ENCODE results near the gene CSPG5.

The CSPG5 gene

DNA sequence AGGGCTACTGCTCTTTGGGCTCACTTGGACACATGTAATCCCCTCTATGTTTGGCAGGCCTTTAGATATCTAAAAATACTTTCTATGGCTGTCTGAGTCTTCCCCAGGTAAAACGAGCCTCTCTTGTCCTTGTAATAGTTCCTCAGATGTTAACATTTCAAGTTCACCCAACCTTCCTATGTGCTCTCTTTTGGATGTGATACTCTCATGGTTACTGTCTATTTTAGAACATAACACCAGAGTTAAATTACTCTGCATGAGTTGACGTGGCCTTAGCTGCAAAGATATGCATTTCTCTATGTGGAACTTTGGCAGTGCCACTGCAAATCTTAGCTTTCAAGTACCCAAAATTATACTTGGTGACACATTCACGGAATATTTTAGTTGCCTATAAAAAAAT is 31.9 kb upstream of the CSPG5 start:
- Histone ChIP-seq H3K4me3 (ENCODE audit: low read depth, low read length) (no peak overlapping the region), H3K27ac (ENCODE audit: low read depth, low read length) (no peak overlapping the region), H3K36me3 (ENCODE audit: control insufficient read depth, insufficient read depth, low read length) (peaks cover 96% of the 10 kb centered on the region), H3K27me3 (ENCODE audit: control insufficient read depth, insufficient read depth, low read length) (no peaks in the 10 kb centered on the region), H3K9ac (ENCODE audit: low read length) (no peak overlapping the region), H3K9me3 (ENCODE audit: control insufficient read depth, insufficient read depth, low read depth, low read length) (no peaks in the 10 kb centered on the region), H3K4me1 (ENCODE audit: control insufficient read depth, insufficient read depth, low read length) (peaks cover 3% of the 10 kb centered on the region; the same call in 1 of the 2 replicates)

DNA sequence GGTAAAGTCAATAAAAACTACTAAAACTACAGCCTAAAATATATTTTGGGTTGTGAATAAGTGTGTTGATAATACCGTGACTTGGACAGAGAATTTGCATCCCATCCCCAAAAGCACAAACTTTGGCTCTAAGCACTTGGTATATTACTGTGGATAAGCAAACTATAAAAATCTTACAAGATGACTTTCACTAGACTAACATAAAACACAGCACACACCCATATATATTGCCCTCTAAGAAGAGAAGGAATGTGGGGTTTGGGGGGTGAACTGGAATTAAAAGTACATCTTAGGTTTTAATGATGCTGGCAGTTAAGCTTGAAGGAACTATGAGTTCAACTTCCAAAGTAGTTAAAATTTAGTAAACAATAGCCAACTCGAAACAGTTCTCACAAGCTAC is 28.7 kb upstream of the CSPG5 start:
- Histone ChIP-seq H3K9me3 (ENCODE audit: control insufficient read depth, insufficient read depth, low read depth, low read length) (no peaks in the 10 kb centered on the region), H3K4me3 (ENCODE audit: low read depth, low read length) (no peak overlapping the region), H3K27me3 (ENCODE audit: control insufficient read depth, insufficient read depth, low read length) (no peaks in the 10 kb centered on the region), H3K9ac (ENCODE audit: low read length) (no peak overlapping the region), H3K36me3 (ENCODE audit: control insufficient read depth, insufficient read depth, low read length) (peaks cover 95% of the 10 kb centered on the region), H3K4me1 (ENCODE audit: control insufficient read depth, insufficient read depth, low read length) (no peaks in the 10 kb centered on the region), H3K27ac (ENCODE audit: low read depth, low read length) (no peak overlapping the region)

DNA sequence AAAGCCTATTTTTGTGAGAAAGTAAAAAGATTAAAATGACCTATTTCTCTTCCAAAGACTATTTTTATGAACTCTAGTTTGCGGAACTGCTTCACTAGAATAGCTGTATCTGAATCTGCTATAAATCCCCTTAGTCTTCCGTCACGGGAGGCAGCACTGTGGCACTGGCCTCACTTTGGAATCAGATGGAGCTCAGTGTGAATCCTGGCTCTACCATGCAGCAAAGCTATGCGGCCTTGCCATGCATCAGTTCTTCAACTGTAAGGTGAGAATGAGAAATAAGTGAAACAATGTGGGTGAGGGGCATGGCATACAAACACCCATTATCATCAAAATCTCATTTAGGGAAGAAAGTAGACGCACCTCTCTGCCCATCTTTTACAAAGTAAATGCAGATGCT is 27.5 kb upstream of the CSPG5 start:
- Histone ChIP-seq H3K36me3 (ENCODE audit: control insufficient read depth, insufficient read depth, low read length) (peaks cover 91% of the 10 kb centered on the region), H3K9me3 (ENCODE audit: control insufficient read depth, insufficient read depth, low read depth, low read length) (no peaks in the 10 kb centered on the region)

DNA sequence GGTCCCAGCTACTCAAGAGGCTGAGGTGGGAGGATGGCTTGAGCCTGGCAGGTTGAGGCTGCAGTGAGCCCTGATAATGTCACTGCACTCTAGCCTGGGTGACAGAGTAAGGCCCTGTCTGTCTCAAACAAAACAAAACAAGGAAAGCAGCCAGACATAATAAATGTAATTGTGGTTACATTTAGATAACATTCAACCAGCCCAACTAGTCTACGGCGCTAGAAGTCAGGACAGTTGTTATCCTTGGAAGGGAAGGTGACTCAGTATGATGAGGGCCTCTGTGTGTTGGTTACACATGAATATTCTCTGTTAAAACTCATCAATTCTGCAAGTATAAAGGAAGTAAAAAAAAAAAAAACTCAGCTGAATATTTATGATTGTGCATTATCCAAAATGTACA is 27.0 kb upstream of the CSPG5 start:
- Histone ChIP-seq H3K27me3 (ENCODE audit: control insufficient read depth, insufficient read depth, low read length) (no peaks in the 10 kb centered on the region), H3K4me3 (ENCODE audit: low read depth, low read length) (no peak overlapping the region), H3K9me3 (ENCODE audit: control insufficient read depth, insufficient read depth, low read depth, low read length) (no peaks in the 10 kb centered on the region), H3K9ac (ENCODE audit: low read length) (no peak overlapping the region), H3K27ac (ENCODE audit: low read depth, low read length) (no peak overlapping the region), H3K36me3 (ENCODE audit: control insufficient read depth, insufficient read depth, low read length) (peaks cover 90% of the 10 kb centered on the region), H3K4me1 (ENCODE audit: control insufficient read depth, insufficient read depth, low read length) (no peaks in the 10 kb centered on the region)

More for the DNA sequence above, 27.5 kb upstream of the CSPG5 start:
- Histone ChIP-seq H3K27me3 (ENCODE audit: control insufficient read depth, insufficient read depth, low read length) (no peaks in the 10 kb centered on the region), H3K4me3 (ENCODE audit: low read depth, low read length) (no peak overlapping the region), H3K27ac (ENCODE audit: low read depth, low read length) (no peak overlapping the region), H3K9ac (ENCODE audit: low read length) (no peak overlapping the region), H3K4me1 (ENCODE audit: control insufficient read depth, insufficient read depth, low read length) (no peaks in the 10 kb centered on the region)

DNA sequence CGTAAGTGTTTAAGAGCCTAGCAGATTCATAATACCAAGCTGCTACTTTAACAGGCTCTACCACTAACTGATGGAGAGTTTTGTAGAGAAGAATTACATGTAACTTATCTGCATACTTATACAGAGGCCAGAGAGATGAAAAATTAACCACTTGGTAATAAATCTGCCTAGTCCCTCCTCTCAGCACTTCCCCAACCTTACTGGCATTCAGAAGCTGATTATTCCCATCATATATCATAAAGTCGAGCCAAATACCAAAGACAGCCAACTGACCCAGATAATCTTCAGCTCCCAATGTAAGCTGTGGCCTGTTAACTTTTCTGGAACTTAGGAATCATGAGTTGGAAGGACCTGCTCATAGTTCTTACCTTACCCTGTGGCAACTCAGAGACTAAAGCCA is 25.5 kb upstream of the CSPG5 start:
- Histone ChIP-seq H3K9ac (ENCODE audit: low read length) (no peak overlapping the region), H3K36me3 (ENCODE audit: control insufficient read depth, insufficient read depth, low read length) (peaks cover 91% of the 10 kb centered on the region), H3K4me1 (ENCODE audit: control insufficient read depth, insufficient read depth, low read length) (no peaks in the 10 kb centered on the region), H3K27me3 (ENCODE audit: control insufficient read depth, insufficient read depth, low read length) (no peaks in the 10 kb centered on the region), H3K27ac (ENCODE audit: low read depth, low read length) (no peak overlapping the region), H3K4me3 (ENCODE audit: low read depth, low read length) (no peak overlapping the region), H3K9me3 (ENCODE audit: control insufficient read depth, insufficient read depth, low read depth, low read length) (no peaks in the 10 kb centered on the region)

DNA sequence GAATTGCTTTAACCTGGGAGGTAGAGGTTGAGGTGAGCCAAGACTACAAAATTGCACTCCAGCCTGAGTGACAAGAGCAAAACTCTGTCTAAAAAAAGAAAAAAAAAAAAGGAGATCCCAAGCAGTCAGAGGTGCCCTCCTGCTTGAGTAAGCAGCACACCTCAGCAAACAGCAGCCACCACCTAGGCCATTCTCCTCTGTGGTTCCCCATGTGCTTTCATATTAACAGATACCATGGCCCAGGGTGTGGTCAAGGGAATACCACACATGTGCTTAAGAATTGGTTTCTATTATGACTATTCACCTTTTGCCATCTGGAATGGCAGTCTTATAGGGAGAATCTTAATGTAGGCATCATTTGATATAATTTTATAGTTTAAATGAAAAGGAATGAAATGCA is 24.7 kb upstream of the CSPG5 start:
- no peak overlapping the region for H3K27ac ChIP-seq (ENCODE audit: low read depth, low read length)
- no peak overlapping the region for H3K9ac ChIP-seq (ENCODE audit: low read length)
- H3K9me3 ChIP-seq (ENCODE audit: control insufficient read depth, insufficient read depth, low read depth, low read length), result no peaks in the 10 kb centered on the region
- H3K4me1 ChIP-seq (ENCODE audit: control insufficient read depth, insufficient read depth, low read length), result no peaks in the 10 kb centered on the region
- H3K36me3 ChIP-seq (ENCODE audit: control insufficient read depth, insufficient read depth, low read length), result peaks cover 90% of the 10 kb centered on the region
- H3K27me3 ChIP-seq (ENCODE audit: control insufficient read depth, insufficient read depth, low read length), result no peaks in the 10 kb centered on the region
- H3K4me3 ChIP-seq (ENCODE audit: low read depth, low read length), result no peak overlapping the region

DNA sequence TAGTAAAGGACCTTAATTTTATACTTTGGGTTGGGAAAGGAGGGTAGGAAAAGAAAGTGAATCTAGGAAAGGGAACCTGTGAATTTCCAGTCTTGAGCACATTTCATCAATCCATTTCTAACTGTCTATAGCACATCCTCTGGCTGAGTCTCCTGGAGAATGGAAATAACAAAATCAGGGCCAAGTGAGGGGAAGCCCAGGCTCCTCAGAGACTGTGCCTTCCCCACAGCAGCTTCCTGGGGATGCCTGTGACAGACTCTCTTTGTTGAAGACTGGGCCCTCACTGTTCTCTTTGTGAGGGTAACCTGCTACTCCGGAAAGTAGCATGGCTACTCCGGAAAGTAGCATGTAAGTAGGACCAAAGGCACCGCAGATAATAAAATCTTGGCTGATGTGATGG is 22.6 kb upstream of the CSPG5 start:
- no peaks in the 10 kb centered on the region for H3K9me3 ChIP-seq (ENCODE audit: control insufficient read depth, insufficient read depth, low read depth, low read length)
- no peaks in the 10 kb centered on the region for H3K27me3 ChIP-seq (ENCODE audit: control insufficient read depth, insufficient read depth, low read length)
- H3K36me3 ChIP-seq (ENCODE audit: control insufficient read depth, insufficient read depth, low read length), result peaks cover 79% of the 10 kb centered on the region
- H3K27ac ChIP-seq (ENCODE audit: low read depth, low read length), result no peak overlapping the region
- no peak overlapping the region for H3K4me3 ChIP-seq (ENCODE audit: low read depth, low read length)
- H3K4me1 ChIP-seq (ENCODE audit: control insufficient read depth, insufficient read depth, low read length), result no peaks in the 10 kb centered on the region
- H3K9ac ChIP-seq (ENCODE audit: low read length), result no peak overlapping the region

DNA sequence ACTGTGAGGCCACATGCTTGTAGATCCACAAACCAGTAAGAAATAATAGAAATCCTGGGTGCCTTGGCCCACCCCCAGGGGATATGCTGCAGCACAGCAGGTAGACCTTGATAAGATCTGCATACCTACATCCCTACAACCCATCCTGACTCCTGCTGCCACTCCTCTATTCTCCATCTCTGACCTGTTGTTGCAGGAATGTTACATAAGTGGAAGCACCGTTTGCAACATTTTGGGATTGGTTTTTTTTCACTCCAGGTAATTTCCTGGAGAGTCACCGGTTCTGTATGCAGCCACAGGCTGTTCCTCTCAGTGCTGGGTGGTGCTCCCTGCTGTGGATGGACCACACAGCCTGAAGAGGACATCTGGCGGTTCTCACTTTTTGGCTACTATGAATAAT is 16.1 kb upstream of the CSPG5 start:
- Histone ChIP-seq H3K4me1 (ENCODE audit: control insufficient read depth, insufficient read depth, low read length) (no peaks in the 10 kb centered on the region), H3K4me3 (ENCODE audit: low read depth, low read length) (no peak overlapping the region), H3K9me3 (ENCODE audit: control insufficient read depth, insufficient read depth, low read depth, low read length) (no peaks in the 10 kb centered on the region), H3K27ac (ENCODE audit: low read depth, low read length) (no peak overlapping the region; the same call in 1 of the 2 replicates), H3K27me3 (ENCODE audit: control insufficient read depth, insufficient read depth, low read length) (no peaks in the 10 kb centered on the region), H3K9ac (ENCODE audit: low read length) (no peak overlapping the region), H3K36me3 (ENCODE audit: control insufficient read depth, insufficient read depth, low read length) (peaks cover 59% of the 10 kb centered on the region)

DNA sequence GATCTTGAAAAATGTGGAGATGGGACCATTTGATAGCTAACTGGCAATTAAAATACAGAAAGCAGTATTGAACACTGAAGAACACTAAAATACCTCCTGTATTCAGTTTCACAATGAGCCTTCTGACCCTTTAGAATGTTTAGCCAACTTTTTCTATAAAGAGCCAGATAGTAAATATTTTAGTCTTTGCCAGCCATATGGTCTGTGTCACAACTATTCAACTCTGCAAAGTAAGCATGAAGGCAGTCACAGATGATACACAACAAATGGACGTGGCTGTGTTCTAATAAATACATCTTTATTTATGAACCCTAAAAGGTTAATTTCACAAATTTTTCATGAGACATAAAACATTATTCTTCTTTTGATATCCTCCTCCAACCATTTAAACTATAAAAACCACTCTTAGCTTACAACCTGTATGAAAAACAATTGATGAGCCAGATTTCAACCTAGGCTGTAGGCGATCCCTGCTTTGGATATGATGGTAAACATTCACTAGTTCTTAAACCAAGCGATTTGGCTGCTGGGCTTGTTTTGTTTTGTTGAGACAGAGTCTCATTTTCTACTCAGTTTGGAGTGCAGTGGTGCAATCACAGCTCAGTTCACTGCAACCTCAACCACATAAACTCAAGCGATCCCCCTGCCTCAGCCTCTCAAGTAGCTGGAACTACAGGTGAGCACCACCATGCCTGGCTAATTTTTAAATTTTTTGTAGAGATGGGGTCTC is 13.6 kb upstream of the CSPG5 start:
- no peaks in the 10 kb centered on the region for H3K9me3 ChIP-seq (ENCODE audit: control insufficient read depth, insufficient read depth, low read depth, low read length)
- no peaks in the 10 kb centered on the region for H3K4me1 ChIP-seq (ENCODE audit: control insufficient read depth, insufficient read depth, low read length)
- H3K27me3 ChIP-seq (ENCODE audit: control insufficient read depth, insufficient read depth, low read length), result no peaks in the 10 kb centered on the region
- H3K4me3 ChIP-seq (ENCODE audit: low read depth, low read length), result no peak overlapping the region
- no peak overlapping the region for H3K9ac ChIP-seq (ENCODE audit: low read length)
- no peak overlapping the region for H3K27ac ChIP-seq (ENCODE audit: low read depth, low read length)
- H3K36me3 ChIP-seq (ENCODE audit: control insufficient read depth, insufficient read depth, low read length), result peaks cover 61% of the 10 kb centered on the region

DNA sequence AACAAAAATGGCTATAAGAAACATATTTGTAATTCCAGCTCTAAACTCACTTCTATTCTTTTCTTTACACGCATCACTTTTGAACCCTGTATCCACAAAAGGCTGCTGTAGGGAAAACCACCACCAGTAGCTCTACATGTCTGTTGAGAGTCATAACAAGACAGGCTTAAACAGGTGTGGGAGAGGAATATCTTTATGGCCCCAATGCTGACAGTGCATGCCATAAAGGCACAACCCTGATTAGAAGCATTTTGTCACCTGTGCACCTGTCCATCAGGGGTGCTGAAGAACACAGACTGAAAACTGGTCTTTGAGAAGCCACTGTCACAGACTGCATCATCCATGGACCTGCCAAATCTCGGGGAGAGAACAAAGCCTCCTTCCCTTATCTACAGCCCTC is 11.6 kb upstream of the CSPG5 start:
- Histone ChIP-seq H3K27ac (ENCODE audit: low read depth, low read length) (no peak overlapping the region), H3K9ac (ENCODE audit: low read length) (no peak overlapping the region), H3K9me3 (ENCODE audit: control insufficient read depth, insufficient read depth, low read depth, low read length) (no peaks in the 10 kb centered on the region), H3K27me3 (ENCODE audit: control insufficient read depth, insufficient read depth, low read length) (no peaks in the 10 kb centered on the region), H3K4me1 (ENCODE audit: control insufficient read depth, insufficient read depth, low read length) (no peaks in the 10 kb centered on the region), H3K4me3 (ENCODE audit: low read depth, low read length) (no peak overlapping the region), H3K36me3 (ENCODE audit: control insufficient read depth, insufficient read depth, low read length) (peaks cover 81% of the 10 kb centered on the region)

DNA sequence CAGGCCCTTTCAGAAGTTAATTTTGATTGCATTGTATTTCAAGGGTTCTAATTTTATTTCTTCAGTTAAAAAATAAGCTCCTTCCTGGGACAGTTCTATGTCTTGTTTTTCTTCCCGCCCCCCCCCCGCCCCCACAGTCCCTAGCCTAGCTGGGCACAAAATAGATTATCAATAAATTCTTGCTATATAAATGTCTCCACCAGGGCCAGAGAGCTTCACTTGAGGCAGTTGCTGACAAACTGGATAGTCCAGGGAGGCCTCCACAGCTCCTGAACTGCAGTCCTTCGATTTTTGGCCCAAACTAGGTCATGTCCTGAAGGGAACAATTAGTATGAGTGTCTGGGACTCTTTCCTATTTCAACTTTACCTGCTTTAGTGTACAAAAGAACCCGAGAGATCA is 9.9 kb upstream of the CSPG5 start:
- Histone ChIP-seq H3K36me3 (ENCODE audit: control insufficient read depth, insufficient read depth, low read length) (peaks cover 73% of the 10 kb centered on the region), H3K27ac (ENCODE audit: low read depth, low read length) (no peak overlapping the region), H3K4me1 (ENCODE audit: control insufficient read depth, insufficient read depth, low read length) (peaks cover 4% of the 10 kb centered on the region; the same call in 1 of the 2 replicates), H3K9me3 (ENCODE audit: control insufficient read depth, insufficient read depth, low read depth, low read length) (no peaks in the 10 kb centered on the region), H3K4me3 (ENCODE audit: low read depth, low read length) (no peak overlapping the region), H3K9ac (ENCODE audit: low read length) (no peak overlapping the region), H3K27me3 (ENCODE audit: control insufficient read depth, insufficient read depth, low read length) (no peaks in the 10 kb centered on the region)

All from HUES6 (cell line).